B cell (primary cell): ENCODE results near the gene OR52A1. TPM values are rescaled to one million over a fixed set of nuclear protein-coding genes. Genes with fewer than 3 reads are reported as not detected.

Experiments used
- ATAC-seq: fragments of 200-7000 bp; cut with Tn5 transposase; one replicate; pipeline ENCODE4 v1.10.0; 2021; ENCODE audit warnings: low read depth, mild to moderate bottlenecking, moderate number of reproducible peaks, moderate library complexity
- CTCF ChIA-PET: fragments of 350-600 bp; sonication (Branson Sonifier 250); formaldehyde crosslinking; loops from one replicate; lab custom pipeline; 2021; ENCODE audit warnings: antibody characterized with exemption, inconsistent platforms; lab: Charles Lee
- POLR2A ChIA-PET: fragments of 350-600 bp; sonication (Branson Sonifier 250); formaldehyde crosslinking; loops from one replicate; lab custom pipeline; 2021; ENCODE audit warnings: antibody characterized with exemption; lab: Charles Lee
- DNase-seq: peaks from one replicate; pipeline ENCODE4 v3.0.0; 2013
- H2AFZ ChIP-seq: 2 replicates; pipeline ENCODE4 v1.6.1; 2012; ENCODE audit warnings: mild to moderate bottlenecking, low read depth, low read length; ENCODE audit not compliant: insufficient read depth, poor library complexity, severe bottlenecking
- H3K27ac ChIP-seq, 2 donors: 1 replicate in 1 of 2; 2 replicates in 1 of 2; pipeline ENCODE4 v1.5.1; 2012 to 2013; ENCODE audit warnings: low read length in 2 of 2, mild to moderate bottlenecking in 2 of 2, moderate library complexity in 1 of 2
- H3K27me3 ChIP-seq, 4 experiments: fragments of 200-600 bp in 1 of 4; sonication (generic) in 1 of 4; replicated peaks in 1 of 4; 1 replicate in 2 of 4; 2 replicates in 2 of 4; pipeline versions ENCODE4 v1.6.1 to v1.7.0; 2013 to 2016; ENCODE audit warnings: low read length in 3 of 4, mild to moderate bottlenecking in 2 of 4, mixed read lengths in 1 of 4, moderate library complexity in 1 of 4; ENCODE audit not compliant: insufficient read depth in 4 of 4, control insufficient read depth in 3 of 4; ENCODE audit errors: control extremely low read depth in 1 of 4
- H3K36me3 ChIP-seq, 2 experiments: replicated peaks in 1 of 2; 1 replicate in 1 of 2; 2 replicates in 1 of 2; pipeline versions ENCODE4 v1.6.1 to v1.7.1; 2013; ENCODE audit warnings: low read length in 1 of 2; ENCODE audit not compliant: insufficient read depth in 2 of 2, control insufficient read depth in 1 of 2; ENCODE audit errors: control extremely low read depth in 1 of 2, extremely low read depth in 1 of 2
- H3K4me1 ChIP-seq, 2 donors: fragments of 200-600 bp in 1 of 2; sonication (generic) in 1 of 2; 1 replicate in 1 of 2; 2 replicates in 1 of 2; pipeline versions ENCODE4 v1.5.1 to v1.6.1; 2013 to 2017; ENCODE audit warnings: low read length in 2 of 2; ENCODE audit not compliant: control insufficient read depth in 2 of 2, insufficient read depth in 2 of 2
- H3K4me2 ChIP-seq: replicated peaks from 2 replicates; pipeline ENCODE3; 2012; ENCODE audit warnings: mild to moderate bottlenecking, low read depth, low read length; ENCODE audit not compliant: poor library complexity, severe bottlenecking
- H3K4me3 ChIP-seq, 5 experiments: fragments of 200-600 bp in 1 of 5; sonication (generic) in 1 of 5; 1 replicate in 3 of 5; 2 replicates in 2 of 5; pipeline versions ENCODE4 v1.5.1 to v1.7.0; 2011 to 2016; ENCODE audit warnings: low read length in 4 of 5, mild to moderate bottlenecking in 4 of 5, low read depth in 2 of 5, control low read depth in 1 of 5, moderate library complexity in 1 of 5; ENCODE audit not compliant: insufficient read depth in 1 of 5; ENCODE audit errors: control extremely low read depth in 1 of 5, extremely low read depth in 1 of 5
- H3K79me2 ChIP-seq: fragments of 200-600 bp; sonication (generic); one replicate; pipeline ENCODE4 v1.6.0; 2016; ENCODE audit warnings: low read length; ENCODE audit not compliant: control insufficient read depth, insufficient read depth
- H3K9ac ChIP-seq: fragments of 200-600 bp; sonication (generic); 2 replicates; pipeline ENCODE4 v1.6.1; 2017; ENCODE audit warnings: mild to moderate bottlenecking, low read length, moderate library complexity
- H3K9me3 ChIP-seq, 3 donors: one replicate each; pipeline versions ENCODE4 v1.6.1 to v1.7.1; 2013; ENCODE audit warnings: low read length in 2 of 3; ENCODE audit not compliant: control insufficient read depth in 2 of 3, insufficient read depth in 1 of 3; ENCODE audit errors: control extremely low read depth in 1 of 3
- H4K20me1 ChIP-seq: 2 replicates; pipeline ENCODE4 v1.6.0; 2012; ENCODE audit warnings: mild to moderate bottlenecking, low read length; ENCODE audit not compliant: insufficient read depth, control insufficient read depth, poor library complexity, severe bottlenecking
- H3K27ac Mint-ChIP-seq: one replicate; pipeline ENCODE4 v1.8.0; 2021; ENCODE audit warnings: mixed read lengths
- H3K27me3 Mint-ChIP-seq: one replicate; pipeline ENCODE4 v1.8.0; 2021; ENCODE audit warnings: mixed read lengths
- H3K4me1 Mint-ChIP-seq: one replicate; pipeline ENCODE4 v1.8.0; 2021; ENCODE audit warnings: mixed read lengths
- H3K4me3 Mint-ChIP-seq: one replicate; pipeline ENCODE4 v1.8.0; 2021; ENCODE audit warnings: mixed read lengths
- H3K9me3 Mint-ChIP-seq: one replicate; pipeline ENCODE4 v1.8.0; 2022; ENCODE audit warnings: mixed read lengths; ENCODE audit not compliant: insufficient read depth
- EZH2 ChIP-seq: IDR thresholded peaks from 2 replicates; pipeline ENCODE4 v1.6.1; 2012; ENCODE audit warnings: borderline replicate concordance, low read depth, mild to moderate bottlenecking, moderate library complexity, low read length; ENCODE audit not compliant: insufficient read depth, poor library complexity, severe bottlenecking
- WGBS: methylation state at CpG from one replicate; pipeline ENCODE4 v1.1.5; 2013; ENCODE audit warnings: missing lambda C conversion rate; ENCODE audit not compliant: insufficient coverage; 5-methylcytosine and 5-hydroxymethylcytosine counted together
- intact Hi-C: fragments of 100-400 bp; cut with micrococcal nuclease; formaldehyde crosslinking; loops from one replicate; pipeline ENCODE4 v1.10.0; 2022
- polyA plus RNA-seq: library from polyadenylated mRNA; depleted of rRNA; stranded (reverse); fragments of >200 nt; gene quantifications from 2 replicates; pipeline ENCODE4 v1.2.3, GENCODE V29; 2012
- total RNA-seq, 2 donors: library from RNA; stranded (reverse); fragments of 120-200 nt in 1 of 2; gene quantifications; 1 replicate in 1 of 2; 2 replicates in 1 of 2; pipeline versions ENCODE4 v1.2.3 to v1.2.4, GENCODE V29; 2013 to 2022
- TF ChIP-seq, protein P1 (sequence below): fragments of 200-600 bp; IDR thresholded peaks from one replicate; pipeline ENCODE4 v1.8.0; 2022; ENCODE audit warnings: antibody characterized with exemption, mild to moderate bottlenecking

Gene OR52A1
- total and polyA plus RNA-seq, 2 donors (not counting 1 experiment from before 2014, with no cell fraction given) = not detected

DNA sequence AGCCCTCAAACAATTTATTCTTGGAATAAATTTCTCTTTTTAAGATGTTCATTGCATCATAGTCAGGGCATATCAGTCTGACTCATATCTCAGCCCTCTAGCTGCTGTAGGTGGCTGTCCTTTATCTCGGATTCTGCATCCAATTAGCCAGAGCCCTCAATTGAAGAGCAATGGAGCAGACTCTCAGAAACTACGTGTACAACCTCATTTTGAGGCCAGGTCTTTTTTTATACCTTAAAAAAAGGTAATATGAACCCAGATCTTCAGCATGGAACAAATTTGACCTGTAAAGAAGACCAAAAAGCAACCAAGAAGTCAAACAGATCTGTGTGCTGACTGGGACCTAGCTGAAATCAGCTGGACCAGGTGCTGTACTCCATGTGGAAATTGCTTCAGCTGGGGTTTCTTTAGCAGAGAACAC is 25.1 kb downstream of the OR52A1 start:
- Histone ChIP-seq H3K9me3 (no peaks in the 10 kb centered on the region), H3K36me3 (no peaks in the 10 kb centered on the region), H3K4me3 (no peak overlapping the region), H3K9ac (no peak overlapping the region), H4K20me1 (no peaks in the 10 kb centered on the region), H3K4me1 (no peaks in the 10 kb centered on the region), H3K27ac (no peak overlapping the region), H3K27me3 (no peaks in the 10 kb centered on the region), H3K79me2 (no peaks in the 10 kb centered on the region), H3K4me2 (no peak overlapping the region), H2AFZ (no peak overlapping the region)
- TF ChIP-seq EZH2 = no peak
- TF ChIP-seq, protein P1, sequence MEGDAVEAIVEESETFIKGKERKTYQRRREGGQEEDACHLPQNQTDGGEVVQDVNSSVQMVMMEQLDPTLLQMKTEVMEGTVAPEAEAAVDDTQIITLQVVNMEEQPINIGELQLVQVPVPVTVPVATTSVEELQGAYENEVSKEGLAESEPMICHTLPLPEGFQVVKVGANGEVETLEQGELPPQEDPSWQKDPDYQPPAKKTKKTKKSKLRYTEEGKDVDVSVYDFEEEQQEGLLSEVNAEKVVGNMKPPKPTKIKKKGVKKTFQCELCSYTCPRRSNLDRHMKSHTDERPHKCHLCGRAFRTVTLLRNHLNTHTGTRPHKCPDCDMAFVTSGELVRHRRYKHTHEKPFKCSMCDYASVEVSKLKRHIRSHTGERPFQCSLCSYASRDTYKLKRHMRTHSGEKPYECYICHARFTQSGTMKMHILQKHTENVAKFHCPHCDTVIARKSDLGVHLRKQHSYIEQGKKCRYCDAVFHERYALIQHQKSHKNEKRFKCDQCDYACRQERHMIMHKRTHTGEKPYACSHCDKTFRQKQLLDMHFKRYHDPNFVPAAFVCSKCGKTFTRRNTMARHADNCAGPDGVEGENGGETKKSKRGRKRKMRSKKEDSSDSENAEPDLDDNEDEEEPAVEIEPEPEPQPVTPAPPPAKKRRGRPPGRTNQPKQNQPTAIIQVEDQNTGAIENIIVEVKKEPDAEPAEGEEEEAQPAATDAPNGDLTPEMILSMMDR = no peak
- H3K4me1 Mint-ChIP-seq = no peaks in the 10 kb centered on the region
- no peaks in the 10 kb centered on the region for H3K9me3 Mint-ChIP-seq
- H3K4me3 Mint-ChIP-seq = no peak overlapping the region
- ATAC-seq (no peak), DNase-seq (no peak)
- WGBS = 62% methylated on average over 1 of the region's 2 CpGs
- ChIA-PET POLR2A (no interaction called here), CTCF (no interaction called here)
- no peaks in the 10 kb centered on the region for H3K27me3 Mint-ChIP-seq
- intact Hi-C loops = no loop called here
- H3K27ac Mint-ChIP-seq = no peak overlapping the region

DNA sequence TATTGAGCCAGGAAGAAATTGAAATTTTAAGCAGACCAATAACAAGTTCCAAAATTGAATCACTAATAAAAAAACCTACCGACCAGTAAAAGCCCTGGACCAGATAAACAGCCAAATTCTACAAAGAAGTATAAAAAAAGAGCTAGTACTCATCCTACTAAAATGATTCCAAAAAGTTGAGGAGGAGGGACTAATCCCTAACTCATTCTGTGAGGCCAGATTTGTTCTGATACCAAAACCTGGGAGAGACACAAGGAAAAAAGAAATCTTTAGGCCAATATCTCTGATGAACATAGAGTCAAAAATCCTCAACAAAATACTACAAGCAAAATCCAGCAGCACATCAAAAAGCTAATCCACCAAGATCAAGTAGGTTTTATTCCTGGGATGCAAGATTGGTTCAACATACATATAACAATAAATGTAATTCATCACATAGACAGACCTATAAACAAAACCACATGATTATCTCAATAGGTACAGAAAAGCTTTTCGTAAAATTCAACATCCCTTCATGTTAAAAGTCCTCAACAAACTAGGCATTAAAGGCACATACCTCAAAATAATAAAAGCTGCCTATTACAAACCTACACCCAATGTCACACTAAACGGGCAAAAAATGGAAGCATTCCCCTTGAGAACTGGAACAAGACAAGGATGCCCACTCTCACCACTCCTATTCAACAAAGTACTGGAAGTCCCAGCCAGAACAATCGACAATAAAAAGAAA is 29.5 kb downstream of the OR52A1 start:
- Histone ChIP-seq H3K27me3 (peaks cover 0 to 4% (median 0%) of the 10 kb centered on the region in 4 experiments), H3K4me3 (no peak overlapping the region), H4K20me1 (no peaks in the 10 kb centered on the region), H2AFZ (no peak overlapping the region), H3K9me3 (no peaks in the 10 kb centered on the region), H3K4me1 (no peaks in the 10 kb centered on the region), H3K36me3 (no peaks in the 10 kb centered on the region), H3K9ac (no peak overlapping the region), H3K4me2 (no peak overlapping the region), H3K79me2 (no peaks in the 10 kb centered on the region), H3K27ac (no peak overlapping the region)
- Mint-ChIP-seq H3K27me3 (peaks cover 18% of the 10 kb centered on the region), H3K4me3 (no peak overlapping the region), H3K4me1 (no peaks in the 10 kb centered on the region), H3K27ac (no peak overlapping the region), H3K9me3 (no peaks in the 10 kb centered on the region)
- DNase-seq (no peak), ATAC-seq (no peak)
- TF ChIP-seq, protein P1 = no peak
- no peak for TF ChIP-seq EZH2
- intact Hi-C loops = loop anchor here (5.0 kb wide), 1 partner anchor 257 kb away; the partner anchor contains the start of gene OR51M1
- ChIA-PET POLR2A (no interaction called here), CTCF (interaction anchor here (0.7 to 2.2 kb wide), 6 partner anchors 15 to 766 kb away, joined by 3 to 9 read pairs (median 4); no protein-coding TSS in a partner anchor)
- WGBS = 80% methylated on average over 2 of the region's 4 CpGs
